HG02623 (cell line): ENCODE data around the gene ZNF502.
"Not testable (repeated sequence)": the region's sequence is repeated elsewhere in the genome, so short reads cannot be mapped to it uniquely, and the experiment has no call there.

Experiments used
- ATAC-seq: cut with Tn5 transposase; IDR thresholded peaks from one replicate; pipeline ENCODE4 v1.9.1; 2021; ENCODE audit warnings: moderate library complexity; ENCODE audit not compliant: unreplicated experiment

The ZNF502 gene

GRCh38 chr3:44712455-44713075 lies at the start of gene ZNF502:
Gene ZNF502 (plus strand): TSS chr3:44712660. CDS start chr3:44720262, 7,602 bp downstream.
- ATAC-seq: no peak

GRCh38 chr3:44665173-44665572 lies 47.3 kb upstream of the ZNF502 start:
- ATAC-seq: no peak

- no peak for ATAC-seq
These were observed 46.1 kb upstream of the ZNF502 start for GRCh38 chr3:44666346-44666745.

- ATAC-seq: no peak
These were observed 42.7 kb upstream of the ZNF502 start for GRCh38 chr3:44669760-44670159.

- not testable (repeated sequence) for ATAC-seq
These were observed 39.0 kb upstream of the ZNF502 start for GRCh38 chr3:44673466-44673865.

DNA sequence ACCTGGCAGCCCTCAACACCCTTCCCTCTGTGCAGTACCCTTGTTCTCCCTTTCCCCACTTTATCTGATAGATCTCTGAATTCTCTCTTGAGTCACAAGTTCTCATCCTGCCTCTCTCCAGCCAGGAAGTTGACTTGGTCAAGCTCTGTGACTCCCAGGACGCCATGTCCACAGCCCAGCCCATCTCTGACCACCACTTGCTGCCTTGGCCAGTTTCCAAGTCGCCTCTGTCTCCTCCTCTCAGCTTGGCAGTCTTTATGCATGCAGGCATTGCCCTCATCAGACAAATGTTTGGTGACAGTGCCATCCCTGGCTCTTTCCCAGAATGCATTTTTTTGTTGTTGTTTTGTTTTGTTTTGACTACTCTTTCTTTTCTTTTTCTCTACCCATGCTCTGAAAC lies 38.2 kb upstream of the ZNF502 start:
- ATAC-seq: no peak

DNA sequence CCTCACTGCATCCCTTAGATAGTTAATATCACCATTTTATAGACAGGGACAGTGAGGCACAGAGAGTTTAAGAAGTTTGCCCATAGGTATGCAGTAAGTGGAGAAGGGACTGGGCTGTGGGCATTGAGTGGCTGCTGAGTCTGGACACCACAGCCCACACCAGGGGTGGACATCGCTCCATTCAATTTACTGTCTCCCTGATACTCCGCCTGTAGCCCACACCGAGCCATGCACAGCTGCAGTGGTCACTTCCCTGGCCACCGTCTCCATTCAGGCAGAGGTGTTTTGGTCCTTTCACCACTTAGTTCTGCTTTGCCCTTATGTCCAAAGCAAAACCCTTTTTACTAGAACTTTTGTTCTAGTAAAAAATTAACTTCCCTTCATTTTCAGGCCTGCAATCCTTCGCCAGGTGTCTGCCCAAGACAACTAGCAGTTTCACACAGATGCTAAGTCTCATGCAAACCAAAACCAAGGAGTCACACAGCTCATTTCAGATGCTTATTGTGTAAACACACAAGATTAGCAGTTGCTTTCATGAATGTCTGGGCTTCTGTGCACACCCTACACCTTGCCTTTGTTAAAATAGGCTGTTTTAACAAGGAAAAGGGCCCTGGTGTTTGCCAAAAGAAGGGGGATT lies 33.9 kb upstream of the ZNF502 start:
- ATAC-seq: no peak

DNA sequence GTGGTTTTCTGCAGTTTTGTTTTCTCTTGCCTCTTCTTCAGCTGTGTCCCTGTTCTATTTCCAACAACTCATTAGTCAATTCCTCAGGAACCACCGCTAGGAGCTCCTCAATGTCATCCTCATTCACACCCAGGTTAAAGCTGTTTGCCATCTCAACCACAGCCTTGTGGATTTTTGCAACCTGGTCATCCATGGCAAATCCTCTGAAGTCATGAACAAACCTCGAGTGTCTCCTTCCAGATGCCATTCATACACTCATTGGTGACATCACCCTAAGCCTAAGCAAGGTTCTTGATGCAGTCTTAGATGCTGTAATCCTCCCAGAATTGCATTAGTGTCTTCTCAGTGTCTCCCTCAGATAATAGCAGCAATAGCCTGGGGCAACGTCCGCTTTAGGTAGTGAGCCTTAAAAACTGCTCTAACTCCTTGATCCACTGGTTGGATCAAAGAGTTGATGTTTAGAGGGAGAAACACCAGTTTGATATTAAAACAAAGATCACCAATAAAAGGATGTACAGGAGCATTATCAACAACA lies 31.5 kb upstream of the ZNF502 start:
- ATAC-seq: no peak

DNA sequence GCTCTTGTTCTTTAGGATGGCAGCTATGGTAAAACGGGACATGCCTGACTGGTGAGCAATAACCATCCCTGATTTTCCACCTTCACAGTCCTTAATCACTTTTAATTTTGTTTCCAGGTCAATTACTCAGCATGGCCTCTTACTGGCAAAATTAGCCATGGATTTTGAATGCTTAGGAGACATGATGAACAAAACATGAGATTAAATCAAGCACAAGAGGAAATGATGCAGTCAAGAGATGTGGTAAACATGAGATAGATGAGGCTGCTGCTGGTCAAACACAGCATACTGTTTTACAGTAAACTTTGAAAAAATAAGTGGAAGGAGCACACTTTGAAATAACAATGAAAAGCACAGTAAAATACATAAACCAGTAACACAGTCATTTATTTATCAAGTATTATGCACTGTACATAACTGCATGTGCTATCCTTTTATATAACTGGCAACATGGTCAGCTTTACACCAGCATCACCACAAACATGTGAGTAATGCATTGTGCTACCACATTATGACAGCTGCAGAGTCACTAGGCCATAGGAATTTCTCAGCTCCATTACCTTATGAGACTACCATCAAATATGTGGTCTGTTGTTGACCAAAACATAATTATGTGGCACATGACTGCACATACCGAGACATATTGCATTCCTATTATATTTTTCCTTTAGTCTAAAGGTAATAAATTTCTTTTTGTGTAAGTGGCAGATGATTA lies 30.1 kb upstream of the ZNF502 start:
- no peak for ATAC-seq

- ATAC-seq: peak; percentile 73
These were observed 27.2 kb upstream of the ZNF502 start for GRCh38 chr3:44685128-44685800.

DNA sequence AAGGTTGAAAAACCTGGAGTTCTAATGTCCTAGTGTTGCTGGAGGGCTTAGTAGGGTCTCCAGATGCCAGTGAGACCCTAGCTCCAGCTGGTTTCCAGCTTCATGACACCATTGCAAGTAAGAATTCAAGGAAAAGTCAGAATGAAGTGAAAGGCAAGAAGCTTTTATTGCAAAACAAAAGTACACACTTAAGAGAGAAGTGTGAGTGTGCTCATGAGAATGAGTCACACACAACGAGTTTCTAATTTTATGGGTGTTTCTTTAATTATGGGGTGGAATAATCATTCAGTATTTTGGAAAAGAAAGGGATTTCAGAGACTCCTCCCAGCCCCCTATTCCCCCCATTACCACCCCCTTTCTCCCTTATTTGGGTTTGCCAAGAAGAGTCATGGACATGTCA lies 24.6 kb upstream of the ZNF502 start:
- no peak for ATAC-seq

DNA sequence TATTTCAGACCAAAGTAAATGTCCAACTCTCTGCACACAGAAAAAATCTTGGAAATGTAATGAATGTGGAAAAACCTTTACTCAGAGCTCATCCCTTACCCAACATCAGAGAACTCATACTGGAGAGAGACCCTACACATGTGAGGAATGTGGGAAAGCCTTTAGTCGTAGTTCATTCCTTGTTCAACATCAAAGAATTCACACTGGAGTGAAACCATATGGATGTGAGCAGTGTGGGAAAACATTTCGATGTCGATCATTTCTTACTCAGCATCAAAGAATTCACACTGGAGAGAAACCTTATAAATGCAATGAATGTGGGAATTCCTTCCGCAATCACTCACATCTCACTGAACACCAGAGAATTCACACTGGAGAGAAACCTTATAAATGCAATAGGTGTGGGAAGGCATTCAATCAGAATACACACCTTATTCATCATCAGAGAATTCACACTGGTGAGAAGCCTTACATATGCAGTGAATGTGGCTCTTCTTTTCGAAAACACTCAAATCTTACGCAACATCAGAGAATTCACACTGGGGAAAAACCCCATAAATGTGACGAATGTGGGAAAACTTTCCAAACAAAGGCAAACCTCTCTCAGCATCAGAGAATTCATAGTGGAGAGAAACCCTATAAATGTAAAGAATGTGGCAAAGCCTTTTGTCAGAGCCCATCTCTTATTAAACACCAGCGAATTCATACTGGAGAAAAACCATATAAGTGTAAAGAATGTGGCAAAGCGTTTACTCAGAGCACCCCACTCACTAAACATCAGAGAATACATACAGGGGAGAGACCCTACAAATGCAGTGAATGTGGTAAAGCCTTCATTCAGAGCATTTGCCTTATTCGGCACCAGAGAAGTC lies 9.0 kb downstream of the ZNF502 start:
- no peak for ATAC-seq

DNA sequence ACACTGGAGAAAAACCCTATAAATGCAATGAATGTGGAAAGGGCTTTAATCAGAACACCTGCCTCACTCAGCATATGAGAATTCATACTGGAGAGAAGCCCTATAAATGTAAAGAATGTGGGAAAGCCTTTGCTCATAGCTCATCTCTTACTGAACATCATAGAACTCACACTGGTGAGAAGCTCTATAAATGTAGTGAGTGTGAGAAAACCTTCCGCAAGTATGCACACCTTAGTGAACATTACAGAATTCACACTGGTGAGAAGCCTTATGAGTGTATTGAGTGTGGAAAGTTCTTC lies 9.6 kb downstream of the ZNF502 start:
- no peak for ATAC-seq

DNA sequence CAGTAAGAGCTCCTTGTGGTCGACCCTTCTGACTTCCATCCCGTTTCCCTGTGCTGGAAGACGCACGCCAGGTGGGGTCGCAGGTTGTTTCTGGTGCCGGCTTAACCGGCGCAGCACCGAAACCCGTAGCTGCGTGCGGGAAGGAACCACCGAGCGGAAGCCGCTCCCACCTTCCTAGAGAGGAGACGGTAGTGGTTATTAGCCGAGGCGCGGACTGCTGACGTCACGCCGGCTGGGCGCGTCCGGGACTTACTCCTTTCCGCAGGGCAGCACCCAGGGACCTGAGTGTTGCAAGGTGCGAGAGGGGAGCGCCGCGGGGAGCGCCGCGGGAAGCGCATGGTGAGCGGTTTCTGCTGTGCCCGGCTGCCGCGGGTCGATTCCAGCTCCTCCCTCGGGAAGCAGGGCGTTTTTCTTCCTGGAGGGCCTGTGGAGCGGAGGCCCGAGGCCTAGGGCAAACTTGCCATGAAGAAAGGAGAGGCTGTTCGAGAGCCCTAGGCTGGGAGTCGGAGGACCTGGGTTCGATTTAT lies 17.0 kb downstream of the ZNF502 start, which contains the start of gene ZNF501:
Gene ZNF501 (plus strand): TSS at position 252 of the 527 bp plus-strand sequence. CDS start 4,787 bp downstream, outside the sequence.
- peak; percentile 74 for ATAC-seq

GRCh38 chr3:44734646-44735168 lies 22.2 kb downstream of the ZNF502 start:
- ATAC-seq: no peak

DNA sequence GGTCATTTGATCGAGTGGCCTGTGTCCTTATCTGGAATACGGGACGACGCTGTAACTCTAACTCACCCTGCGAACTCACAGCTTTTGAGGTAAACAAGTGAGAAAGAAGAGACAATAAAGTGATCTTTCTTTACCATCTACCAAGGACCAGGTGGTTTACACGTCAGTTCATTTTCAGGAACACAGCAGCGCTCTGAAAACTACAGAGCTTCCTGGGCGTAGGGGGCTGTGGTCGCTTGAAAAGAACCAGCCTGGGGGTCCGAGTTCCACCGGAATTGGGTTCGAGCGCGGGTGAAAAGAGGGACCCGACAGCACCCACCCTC lies 48.6 kb downstream of the ZNF502 start:
- no peak for ATAC-seq

GRCh38 chr3:44761424-44762169 lies 49.1 kb downstream of the ZNF502 start, which contains the start of the genes KIAA1143 and KIF15:
Gene KIAA1143 (minus strand): TSS chr3:44761619. CDS start chr3:44761602, 17 bp downstream.
Gene KIF15 (plus strand): TSS chr3:44761794. CDS start chr3:44761866, 72 bp downstream.
- ATAC-seq: peak; percentile 87

DNA sequence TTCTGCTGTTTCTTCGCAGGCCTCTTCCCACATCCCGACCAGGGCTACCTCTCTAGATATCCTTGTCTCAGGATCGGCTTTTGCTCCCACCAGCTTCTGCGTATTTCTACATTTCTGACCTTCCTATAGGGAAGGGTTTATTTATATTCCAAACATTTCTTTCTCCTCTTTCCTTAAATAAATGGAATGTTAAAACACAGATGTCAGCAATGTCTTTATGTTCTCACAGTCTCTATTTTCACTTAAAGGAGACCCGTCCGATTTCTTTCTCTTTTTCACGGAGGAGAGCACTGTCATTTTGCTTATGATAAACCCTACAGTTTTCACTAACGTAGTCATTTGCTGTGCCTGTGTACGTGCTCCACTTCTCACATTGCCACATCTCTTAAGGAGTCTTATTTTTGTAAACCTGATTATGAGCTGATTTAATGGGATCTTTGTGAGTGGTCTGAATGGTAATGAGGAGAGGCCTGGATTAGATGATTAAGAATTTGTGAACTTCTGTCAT lies 49.8 kb downstream of the ZNF502 start:
- ATAC-seq: no peak

DNA sequence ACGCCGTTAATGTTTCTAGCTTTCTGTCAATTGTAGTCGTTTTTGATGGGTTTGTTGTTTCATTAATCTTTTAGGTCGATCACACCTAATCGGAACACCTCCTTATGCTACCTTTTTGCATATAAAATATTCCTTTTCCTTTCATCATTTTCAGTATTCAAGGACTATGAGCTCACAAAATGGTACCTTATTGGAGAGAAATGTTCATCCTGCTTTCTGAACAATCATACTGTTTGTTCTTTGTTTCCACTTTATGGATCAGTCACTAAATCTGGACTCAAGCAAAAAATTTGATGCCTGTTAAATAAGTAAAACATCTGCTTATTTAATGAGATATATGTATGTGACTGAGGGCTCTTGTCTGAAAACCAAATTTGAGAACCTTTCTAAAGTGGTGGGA lies 50.2 kb downstream of the ZNF502 start:
- no peak for ATAC-seq
